ENCODE results near the gene N4BP2L2. TPM values are rescaled to one million over a fixed set of nuclear protein-coding genes. Genes with fewer than 3 reads are reported as not detected.

N4BP2L2 gene
- total RNA-seq, 2 donors from 2014 or later: 59.6 to 82.3 TPM

DNA sequence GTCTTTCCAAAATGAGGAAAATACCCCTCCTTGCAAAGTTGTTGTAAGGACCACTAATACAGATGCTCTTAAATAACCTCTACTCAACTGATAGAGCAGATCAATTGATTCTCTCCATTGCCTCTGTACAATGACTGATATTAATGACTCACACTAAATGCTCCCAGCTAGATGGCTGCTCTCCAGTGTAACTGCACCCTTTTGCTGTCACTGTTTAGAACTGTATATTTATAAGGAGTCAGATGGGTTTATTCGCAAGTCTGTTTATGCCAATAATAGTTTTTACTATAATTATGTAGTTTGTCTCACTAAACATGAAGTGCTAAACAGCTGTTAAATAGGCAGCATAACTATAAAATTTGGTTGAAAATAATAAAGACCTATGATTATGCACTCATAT lies 89.6 kb downstream of the N4BP2L2 start:
- no peak for DNase-seq
- Histone ChIP-seq H3K27me3 (no peaks in the 10 kb centered on the region), H3K4me3 (no peak overlapping the region), H3K9ac (ENCODE audit: low read depth in 2 of 2, low read length in 2 of 2) (no peak overlapping the region), H3K27ac (no peak overlapping the region), H3K36me3 (no peaks in the 10 kb centered on the region), H3K9me3 (no peaks in the 10 kb centered on the region), H3K4me1 (no peaks in the 10 kb centered on the region)
- TF ChIP-seq, protein P1, sequence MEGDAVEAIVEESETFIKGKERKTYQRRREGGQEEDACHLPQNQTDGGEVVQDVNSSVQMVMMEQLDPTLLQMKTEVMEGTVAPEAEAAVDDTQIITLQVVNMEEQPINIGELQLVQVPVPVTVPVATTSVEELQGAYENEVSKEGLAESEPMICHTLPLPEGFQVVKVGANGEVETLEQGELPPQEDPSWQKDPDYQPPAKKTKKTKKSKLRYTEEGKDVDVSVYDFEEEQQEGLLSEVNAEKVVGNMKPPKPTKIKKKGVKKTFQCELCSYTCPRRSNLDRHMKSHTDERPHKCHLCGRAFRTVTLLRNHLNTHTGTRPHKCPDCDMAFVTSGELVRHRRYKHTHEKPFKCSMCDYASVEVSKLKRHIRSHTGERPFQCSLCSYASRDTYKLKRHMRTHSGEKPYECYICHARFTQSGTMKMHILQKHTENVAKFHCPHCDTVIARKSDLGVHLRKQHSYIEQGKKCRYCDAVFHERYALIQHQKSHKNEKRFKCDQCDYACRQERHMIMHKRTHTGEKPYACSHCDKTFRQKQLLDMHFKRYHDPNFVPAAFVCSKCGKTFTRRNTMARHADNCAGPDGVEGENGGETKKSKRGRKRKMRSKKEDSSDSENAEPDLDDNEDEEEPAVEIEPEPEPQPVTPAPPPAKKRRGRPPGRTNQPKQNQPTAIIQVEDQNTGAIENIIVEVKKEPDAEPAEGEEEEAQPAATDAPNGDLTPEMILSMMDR (IDR thresholded peaks at IDR 0.05): no peak
- intact Hi-C loops (cut with DNase I): no loop called here

DNA sequence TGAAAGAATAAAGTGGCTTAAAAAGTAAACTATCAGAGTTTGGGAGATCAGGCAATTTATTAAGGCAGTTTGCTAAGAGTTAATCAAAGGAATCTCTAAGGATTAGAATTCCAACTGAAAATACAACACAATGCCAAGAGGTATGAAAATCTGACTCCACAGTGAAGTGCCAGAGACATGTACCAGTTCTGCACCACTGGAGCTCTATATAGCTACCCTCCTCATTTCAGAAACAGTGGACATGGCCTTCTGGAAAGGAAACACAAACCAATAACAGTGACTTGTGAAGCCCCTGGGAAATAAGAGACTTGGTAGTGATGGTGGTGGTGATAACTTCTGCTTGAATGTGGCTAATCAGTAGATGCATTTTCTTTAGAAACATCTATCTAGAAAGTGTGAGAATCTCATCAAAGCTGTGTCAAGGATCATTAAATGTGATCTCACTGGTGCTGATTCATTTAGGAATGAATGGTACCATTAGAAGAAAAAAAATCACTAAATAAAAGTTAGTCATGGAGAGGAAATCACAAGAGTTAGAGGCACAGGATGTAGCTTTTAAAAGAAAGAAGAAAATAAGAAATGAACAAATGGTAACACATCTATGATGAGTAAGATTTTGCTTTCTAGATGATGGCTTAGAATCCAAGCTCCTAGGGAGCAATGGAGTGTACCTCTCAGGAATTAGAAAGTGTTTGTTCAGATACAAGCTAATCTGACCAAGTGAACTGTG lies 90.5 kb downstream of the N4BP2L2 start:
- intact Hi-C loops (cut with DNase I): no loop called here

DNA sequence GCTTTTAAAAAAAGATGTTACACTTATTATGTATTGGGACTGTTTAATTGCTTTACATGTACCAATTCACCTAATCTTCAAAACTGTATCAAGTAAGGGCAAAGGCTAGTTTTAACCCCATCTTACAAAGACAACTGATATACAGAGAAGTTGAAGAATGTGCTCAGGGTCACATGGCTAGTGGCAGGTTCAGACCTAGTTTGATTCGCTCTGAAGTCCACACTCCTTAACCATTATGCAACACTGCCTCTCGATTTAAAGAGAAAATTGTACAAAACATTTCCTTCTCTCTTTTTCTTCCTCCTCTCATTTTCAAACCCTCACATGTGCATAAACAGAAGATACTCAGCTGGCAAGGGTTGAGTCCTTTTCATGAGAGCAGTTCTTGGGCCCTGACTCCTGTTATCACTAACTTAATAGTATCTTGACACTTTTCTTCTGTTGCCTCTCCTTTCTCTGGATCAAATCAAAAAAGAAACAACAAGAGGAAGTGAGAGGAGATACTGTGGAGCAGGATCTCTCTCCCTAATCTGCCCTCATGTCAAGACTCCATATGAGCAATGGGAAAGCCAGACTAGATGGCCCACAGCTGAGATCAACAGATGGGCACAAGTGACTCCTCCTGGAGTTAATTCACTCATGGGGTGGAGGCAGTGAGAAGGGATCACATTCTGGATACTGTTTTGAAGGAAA lies 91.7 kb downstream of the N4BP2L2 start:
- Histone ChIP-seq H3K36me3 (no peaks in the 10 kb centered on the region), H3K9ac (ENCODE audit: low read depth in 2 of 2, low read length in 2 of 2) (no peak overlapping the region), H3K27ac (no peak overlapping the region), H3K4me3 (no peak overlapping the region), H3K27me3 (no peaks in the 10 kb centered on the region), H3K9me3 (no peaks in the 10 kb centered on the region), H3K4me1 (no peaks in the 10 kb centered on the region)
- intact Hi-C loops (cut with DNase I): no loop called here
- TF ChIP-seq, protein P1 (IDR thresholded peaks at IDR 0.05): no peak
- DNase-seq: no peak

More for the DNA sequence above, 90.5 kb downstream of the N4BP2L2 start:
- DNase-seq: no peak
- H3K36me3 ChIP-seq: no peaks in the 10 kb centered on the region
- no peaks in the 10 kb centered on the region for H3K4me1 ChIP-seq
- H3K27me3 ChIP-seq: no peaks in the 10 kb centered on the region
- H3K9me3 ChIP-seq: no peaks in the 10 kb centered on the region
- TF ChIP-seq, protein P1 (IDR thresholded peaks at IDR 0.05): no peak
- no peak overlapping the region for H3K27ac ChIP-seq
- H3K9ac ChIP-seq (ENCODE audit: low read depth in 2 of 2, low read length in 2 of 2): no peak overlapping the region
- no peak overlapping the region for H3K4me3 ChIP-seq

DNA sequence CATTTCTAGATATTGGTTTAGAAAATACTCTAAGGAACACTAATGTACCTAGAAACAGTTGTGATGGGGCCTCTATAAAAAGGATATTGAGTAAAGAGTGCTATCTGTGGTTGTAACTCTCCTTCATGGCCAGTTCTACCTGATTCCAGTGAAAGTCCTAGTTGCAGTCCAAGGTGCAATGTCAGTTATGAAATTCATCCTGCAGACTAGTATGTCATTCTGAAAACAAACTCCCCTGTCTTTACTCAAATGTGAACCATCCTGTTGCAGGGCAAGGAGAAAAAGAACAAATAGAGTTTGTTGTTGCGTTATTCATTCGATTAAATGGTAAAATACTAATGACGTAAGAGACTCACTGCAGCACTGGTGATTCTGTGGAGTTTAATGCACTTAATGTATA lies 92.4 kb downstream of the N4BP2L2 start:
- no peak overlapping the region for H3K9ac ChIP-seq (ENCODE audit: low read depth in 2 of 2, low read length in 2 of 2)
- H3K4me3 ChIP-seq: no peak overlapping the region
- no peaks in the 10 kb centered on the region for H3K9me3 ChIP-seq
- H3K27ac ChIP-seq: no peak overlapping the region
- intact Hi-C loops (cut with DNase I): no loop called here
- no peaks in the 10 kb centered on the region for H3K36me3 ChIP-seq
- TF ChIP-seq, protein P1 (IDR thresholded peaks at IDR 0.05): no peak
- no peaks in the 10 kb centered on the region for H3K4me1 ChIP-seq
- no peak for DNase-seq
- no peaks in the 10 kb centered on the region for H3K27me3 ChIP-seq

DNA sequence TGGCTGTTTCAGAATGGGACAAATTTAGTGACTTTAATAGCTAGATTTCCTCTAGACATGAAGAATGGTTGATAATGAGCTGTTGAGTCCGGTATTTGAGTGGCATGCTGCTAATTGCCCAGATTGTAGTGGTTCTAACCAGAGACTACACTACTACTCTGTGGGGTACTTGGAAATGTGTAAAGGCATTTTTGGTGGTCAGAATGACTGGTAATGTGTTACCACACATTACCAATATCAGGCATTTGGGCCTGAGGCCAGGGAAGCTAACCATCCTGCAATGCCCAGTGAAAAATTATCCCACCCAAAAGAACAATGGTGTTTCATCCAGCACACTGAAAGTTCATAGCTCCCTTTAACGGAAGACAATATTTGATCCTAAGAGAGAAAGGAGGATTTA lies 93.1 kb downstream of the N4BP2L2 start:
- TF ChIP-seq, protein P1 (IDR thresholded peaks at IDR 0.05): no peak
- intact Hi-C loops (cut with DNase I): no loop called here
- Histone ChIP-seq H3K36me3 (no peaks in the 10 kb centered on the region), H3K27ac (no peak overlapping the region), H3K9ac (ENCODE audit: low read depth in 2 of 2, low read length in 2 of 2) (no peak overlapping the region), H3K4me3 (no peak overlapping the region), H3K4me1 (no peaks in the 10 kb centered on the region), H3K9me3 (no peaks in the 10 kb centered on the region), H3K27me3 (no peaks in the 10 kb centered on the region)
- DNase-seq: no peak
